ENCODE data around the gene TNN. TPM values are rescaled to one million over a fixed set of nuclear protein-coding genes. Genes with fewer than 3 reads are reported as not detected.
A peak's percentile ranks its signal among the peaks of the same experiment; 100 is the strongest.

TNN gene
- polyA plus RNA-seq, 1 experiment, result not detected

- Histone ChIP-seq H3K4me3 (ENCODE audit: low read depth, low read length) (no peak overlapping the region), H3K36me3 (ENCODE audit: control insufficient read depth, insufficient read depth, low read length) (no peaks in the 10 kb centered on the region), H3K27me3 (ENCODE audit: control insufficient read depth, insufficient read depth, low read length) (no peaks in the 10 kb centered on the region)
- CTCF ChIA-PET, result interaction anchor here (1.3 to 12.1 kb wide), 2 partner anchors 16 to 25 kb away, joined by 3 to 82 read pairs; no protein-coding TSS in a partner anchor
- TF ChIP-seq, protein P1, sequence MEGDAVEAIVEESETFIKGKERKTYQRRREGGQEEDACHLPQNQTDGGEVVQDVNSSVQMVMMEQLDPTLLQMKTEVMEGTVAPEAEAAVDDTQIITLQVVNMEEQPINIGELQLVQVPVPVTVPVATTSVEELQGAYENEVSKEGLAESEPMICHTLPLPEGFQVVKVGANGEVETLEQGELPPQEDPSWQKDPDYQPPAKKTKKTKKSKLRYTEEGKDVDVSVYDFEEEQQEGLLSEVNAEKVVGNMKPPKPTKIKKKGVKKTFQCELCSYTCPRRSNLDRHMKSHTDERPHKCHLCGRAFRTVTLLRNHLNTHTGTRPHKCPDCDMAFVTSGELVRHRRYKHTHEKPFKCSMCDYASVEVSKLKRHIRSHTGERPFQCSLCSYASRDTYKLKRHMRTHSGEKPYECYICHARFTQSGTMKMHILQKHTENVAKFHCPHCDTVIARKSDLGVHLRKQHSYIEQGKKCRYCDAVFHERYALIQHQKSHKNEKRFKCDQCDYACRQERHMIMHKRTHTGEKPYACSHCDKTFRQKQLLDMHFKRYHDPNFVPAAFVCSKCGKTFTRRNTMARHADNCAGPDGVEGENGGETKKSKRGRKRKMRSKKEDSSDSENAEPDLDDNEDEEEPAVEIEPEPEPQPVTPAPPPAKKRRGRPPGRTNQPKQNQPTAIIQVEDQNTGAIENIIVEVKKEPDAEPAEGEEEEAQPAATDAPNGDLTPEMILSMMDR (IDR thresholded peaks at IDR 0.05; ENCODE audit: insufficient read depth, low read depth, low read length), result no peak
- no peak for DNase-seq (ENCODE audit: low read depth)
- POLR2A ChIA-PET, result interaction anchor here (0.7 kb wide), 1 partner anchor 332 kb away, joined by 3 read pairs; no protein-coding TSS in a partner anchor
Observed at GRCh38 chr1:175129644-175129996, 62.0 kb downstream of the TNN start.

DNA sequence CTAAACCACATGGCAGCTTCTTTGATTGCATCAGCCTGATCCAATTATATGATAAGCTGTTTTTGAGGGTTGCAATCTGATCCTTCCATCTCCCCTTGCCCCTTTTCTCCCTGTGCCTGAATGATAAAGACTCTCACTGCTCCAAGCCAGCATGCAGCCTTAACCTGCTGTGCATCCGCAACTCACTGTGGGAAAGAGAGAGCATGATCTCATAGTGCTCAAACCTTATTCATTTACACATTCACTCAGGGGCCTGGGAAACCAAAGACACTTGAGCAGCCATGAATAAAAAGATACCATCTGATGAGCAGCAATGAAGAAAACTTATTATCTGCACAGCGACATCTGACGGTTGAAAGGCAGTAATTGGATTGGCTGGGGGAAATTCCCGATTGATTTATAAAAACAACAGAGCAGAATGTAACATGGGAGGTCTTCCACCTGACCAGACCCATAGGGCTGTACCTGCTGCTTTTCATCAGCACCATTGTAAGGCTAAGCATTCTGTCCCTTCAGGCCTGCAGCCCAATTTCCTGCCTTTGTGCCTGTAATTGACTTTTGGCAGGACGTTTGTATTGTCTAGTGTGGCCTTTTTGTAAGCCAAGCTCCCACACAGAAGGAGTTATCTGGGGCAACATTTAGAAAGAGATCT, 62.5 kb downstream of the TNN start:
- ChIA-PET POLR2A (interaction anchor here (0.6 to 0.7 kb wide), 2 partner anchors 107 to 332 kb away, joined by 3 to 17 read pairs; no protein-coding TSS in a partner anchor), CTCF (interaction anchor here (1.3 to 12.1 kb wide), 2 partner anchors 15 to 24 kb away, joined by 3 to 82 read pairs; no protein-coding TSS in a partner anchor)
- H3K27me3 ChIP-seq (ENCODE audit: control insufficient read depth, insufficient read depth, low read length), result no peaks in the 10 kb centered on the region
- no peaks in the 10 kb centered on the region for H3K36me3 ChIP-seq (ENCODE audit: control insufficient read depth, insufficient read depth, low read length)
- DNase-seq (ENCODE audit: low read depth), result no peak
- TF ChIP-seq, protein P1 (IDR thresholded peaks at IDR 0.05; ENCODE audit: insufficient read depth, low read depth, low read length), result no peak
- no peak overlapping the region for H3K4me3 ChIP-seq (ENCODE audit: low read depth, low read length)

DNA sequence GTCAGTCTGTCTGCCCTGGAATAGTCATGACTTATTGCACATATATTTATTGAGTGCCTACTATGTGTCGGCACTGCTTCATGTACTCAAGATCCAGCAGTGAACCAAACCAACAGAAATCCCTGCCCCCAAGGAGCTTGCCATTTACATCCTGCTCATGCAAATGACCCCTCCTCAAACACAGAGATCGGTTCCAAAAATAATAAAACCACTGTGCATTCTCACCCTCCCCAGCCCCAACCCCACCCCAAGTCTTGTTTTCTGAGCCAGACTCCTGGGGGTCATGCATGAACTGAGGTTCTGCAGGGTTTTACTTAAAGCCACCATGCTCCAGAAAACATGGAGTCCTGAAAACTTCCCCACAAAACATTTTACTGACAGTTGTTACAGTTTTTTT, 63.0 kb downstream of the TNN start:
- Histone ChIP-seq H3K36me3 (ENCODE audit: control insufficient read depth, insufficient read depth, low read length) (no peaks in the 10 kb centered on the region), H3K27me3 (ENCODE audit: control insufficient read depth, insufficient read depth, low read length) (no peaks in the 10 kb centered on the region), H3K4me3 (ENCODE audit: low read depth, low read length) (no peak overlapping the region)
- DNase-seq (ENCODE audit: low read depth), result no peak
- CTCF ChIA-PET, result interaction anchor here (0.6 to 12.1 kb wide), 2 partner anchors 15 to 131 kb away, joined by 3 to 82 read pairs; no protein-coding TSS in a partner anchor
- TF ChIP-seq, protein P1 (IDR thresholded peaks at IDR 0.05; ENCODE audit: insufficient read depth, low read depth, low read length), result no peak
- POLR2A ChIA-PET, result interaction anchor here (0.6 kb wide), 1 partner anchor 108 kb away, joined by 17 read pairs; no protein-coding TSS in a partner anchor

DNA sequence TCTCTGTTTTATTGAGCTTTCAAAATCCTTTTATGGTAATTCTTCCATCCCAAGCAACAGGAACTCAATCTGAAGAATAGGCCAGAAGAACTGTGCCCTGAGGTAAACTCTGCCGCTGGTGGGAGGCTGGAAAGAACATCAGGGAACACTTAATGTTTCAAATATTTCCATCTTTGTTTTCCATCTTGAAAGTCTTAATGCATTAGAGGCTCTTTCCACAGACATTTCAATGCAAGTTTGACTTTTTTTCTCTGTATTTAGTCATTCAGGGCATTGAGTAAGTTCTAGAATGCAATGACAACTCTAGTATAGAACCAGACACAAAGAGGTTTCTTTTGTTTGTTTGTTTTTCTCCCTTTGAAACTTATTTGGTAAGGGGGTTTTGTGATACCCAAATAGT, 63.5 kb downstream of the TNN start:
- no peak overlapping the region for H3K4me3 ChIP-seq (ENCODE audit: low read depth, low read length)
- peaks cover 3% of the 10 kb centered on the region; the same call in 1 of the 2 replicates for H3K27me3 ChIP-seq (ENCODE audit: control insufficient read depth, insufficient read depth, low read length)
- peak; percentile 22 for DNase-seq (ENCODE audit: low read depth)
- POLR2A ChIA-PET, result interaction anchor here (0.6 kb wide), 1 partner anchor 108 kb away, joined by 17 read pairs; no protein-coding TSS in a partner anchor
- no peaks in the 10 kb centered on the region for H3K36me3 ChIP-seq (ENCODE audit: control insufficient read depth, insufficient read depth, low read length)
- CTCF ChIA-PET, result interaction anchor here (0.6 to 12.1 kb wide), 2 partner anchors 14 to 132 kb away, joined by 3 to 82 read pairs; no protein-coding TSS in a partner anchor
- TF ChIP-seq, protein P1 (IDR thresholded peaks at IDR 0.05; ENCODE audit: insufficient read depth, low read depth, low read length), result no peak

DNA sequence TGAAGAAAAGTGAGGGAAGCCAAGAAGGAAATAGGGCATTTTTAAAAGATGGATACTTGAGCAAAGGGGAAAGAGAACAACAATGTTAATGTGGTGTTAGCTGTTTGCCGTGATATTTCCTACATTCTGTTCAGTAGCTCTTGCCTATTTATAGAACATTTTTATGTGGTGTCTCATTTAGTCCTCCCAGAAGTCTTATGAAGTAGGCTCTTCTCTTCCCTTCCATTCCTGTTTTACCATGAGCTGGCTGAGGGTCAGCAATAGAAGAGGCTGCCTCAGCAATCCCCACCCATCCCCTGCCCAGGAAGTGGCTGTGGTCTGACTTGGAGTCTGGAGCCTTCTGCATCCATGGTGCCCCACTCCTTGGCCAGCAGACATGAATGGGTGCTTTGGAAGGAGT, 64.8 kb downstream of the TNN start:
- no peak overlapping the region for H3K4me3 ChIP-seq (ENCODE audit: low read depth, low read length)
- TF ChIP-seq, protein P1 (IDR thresholded peaks at IDR 0.05; ENCODE audit: insufficient read depth, low read depth, low read length), result no peak
- no peaks in the 10 kb centered on the region for H3K36me3 ChIP-seq (ENCODE audit: control insufficient read depth, insufficient read depth, low read length)
- ChIA-PET CTCF (interaction anchor here (0.9 to 12.1 kb wide), 6 partner anchors 13 to 110 kb away, joined by 3 to 82 read pairs (median 4); partner anchors contain the start of gene MRPS14), POLR2A (interaction anchor here (0.5 to 0.9 kb wide), 2 partner anchors 12 to 64 kb away, joined by 3 read pairs; no protein-coding TSS in a partner anchor)
- H3K27me3 ChIP-seq (ENCODE audit: control insufficient read depth, insufficient read depth, low read length), result peaks cover 3% of the 10 kb centered on the region
- DNase-seq (ENCODE audit: low read depth), result peak; percentile 52
